Astrocyte (in vitro differentiated cells and primary cell): ENCODE measurements around the gene TSPAN4. TPM values are rescaled to one million over a fixed set of nuclear protein-coding genes. Genes with fewer than 3 reads are reported as not detected.

Experiments used
- DNase-seq: peaks from one replicate; pipeline ENCODE4 v3.0.0-alpha.2; 2010; ENCODE audit warnings: low read depth
- FAIRE-seq: peaks from 2 replicates; lab custom pipeline; 2011; peaks lifted over from hg19 to GRCh38; lab: Jason Lieb, UNC
- H2AFZ ChIP-seq: 2 replicates; pipeline ENCODE4 v1.6.0; 2012; ENCODE audit warnings: low read depth, low read length, inconsistent platforms
- H3K27ac ChIP-seq: 2 replicates; pipeline ENCODE4 v1.5.1; 2011; ENCODE audit warnings: low read depth, low read length, inconsistent platforms
- H3K27me3 ChIP-seq: 2 replicates; pipeline ENCODE4 v1.6.0; 2011; ENCODE audit warnings: low read length, inconsistent platforms; ENCODE audit not compliant: insufficient read depth
- H3K36me3 ChIP-seq: 2 replicates; pipeline ENCODE4 v1.5.1; 2011; ENCODE audit warnings: low read length, inconsistent platforms; ENCODE audit not compliant: insufficient read depth
- H3K4me1 ChIP-seq: 2 replicates; pipeline ENCODE4 v1.5.1; 2011; ENCODE audit warnings: low read length, inconsistent platforms; ENCODE audit not compliant: insufficient read depth
- H3K4me2 ChIP-seq: 2 replicates; pipeline ENCODE4 v1.6.0; 2012; ENCODE audit warnings: low read length, inconsistent platforms
- H3K4me3 ChIP-seq: 2 replicates; pipeline ENCODE4 v1.5.1; 2011; ENCODE audit warnings: low read depth, mild to moderate bottlenecking, low read length, inconsistent platforms; ENCODE audit not compliant: insufficient read depth
- H3K79me2 ChIP-seq: 2 replicates; pipeline ENCODE4 v1.6.0; 2012; ENCODE audit warnings: mild to moderate bottlenecking, low read length, inconsistent platforms; ENCODE audit not compliant: insufficient read depth
- H3K9ac ChIP-seq: 2 replicates; pipeline ENCODE4 v1.6.0; 2012; ENCODE audit warnings: mild to moderate bottlenecking, low read length, inconsistent platforms
- H3K9me3 ChIP-seq: 2 replicates; pipeline ENCODE4 v1.5.1; 2012; ENCODE audit warnings: low read depth, mild to moderate bottlenecking, low read length, inconsistent platforms; ENCODE audit not compliant: insufficient read depth
- H4K20me1 ChIP-seq: 2 replicates; pipeline ENCODE4 v1.6.0; 2012; ENCODE audit warnings: low read length, inconsistent platforms; ENCODE audit not compliant: insufficient read depth
- H3K27ac Mint-ChIP-seq: one replicate; pipeline ENCODE4 v1.8.0; 2021; ENCODE audit warnings: mild to moderate bottlenecking, mixed read lengths; ENCODE audit not compliant: unreplicated experiment
- H3K27me3 Mint-ChIP-seq: one replicate; pipeline ENCODE4 v1.8.0; 2021; ENCODE audit warnings: low read depth, mixed read lengths; ENCODE audit not compliant: unreplicated experiment
- H3K36me3 Mint-ChIP-seq: one replicate; pipeline ENCODE4 v1.8.0; 2021; ENCODE audit warnings: low read depth, mixed read lengths; ENCODE audit not compliant: unreplicated experiment
- H3K4me1 Mint-ChIP-seq: one replicate; pipeline ENCODE4 v1.8.0; 2021; ENCODE audit warnings: low read depth, mixed read lengths; ENCODE audit not compliant: unreplicated experiment
- H3K4me3 Mint-ChIP-seq: one replicate; pipeline ENCODE4 v1.8.0; 2021; ENCODE audit warnings: mild to moderate bottlenecking, moderate library complexity, mixed read lengths; ENCODE audit not compliant: unreplicated experiment
- H3K9me3 Mint-ChIP-seq: one replicate; pipeline ENCODE4 v1.8.0; 2021; ENCODE audit warnings: mild to moderate bottlenecking, mixed read lengths; ENCODE audit not compliant: unreplicated experiment
- EZH2 ChIP-seq: IDR thresholded peaks from 2 replicates; pipeline ENCODE4 v1.6.1; 2012; ENCODE audit warnings: mild to moderate bottlenecking, low read length, inconsistent platforms; ENCODE audit not compliant: insufficient read depth
- total RNA-seq: library from RNA; stranded (reverse); gene quantifications from 2 replicates; pipeline ENCODE4 v1.2.1, GENCODE V29; 2021
- TF ChIP-seq, protein P1 (sequence below): IDR thresholded peaks from 2 replicates; pipeline ENCODE4 v1.5.1; 2011; ENCODE audit warnings: low read depth, mild to moderate bottlenecking, inconsistent platforms, low read length, moderate library complexity; ENCODE audit not compliant: insufficient read depth

Gene TSPAN4
- total RNA-seq, 1 donor from 2014 or later, result 69.5 TPM

DNA sequence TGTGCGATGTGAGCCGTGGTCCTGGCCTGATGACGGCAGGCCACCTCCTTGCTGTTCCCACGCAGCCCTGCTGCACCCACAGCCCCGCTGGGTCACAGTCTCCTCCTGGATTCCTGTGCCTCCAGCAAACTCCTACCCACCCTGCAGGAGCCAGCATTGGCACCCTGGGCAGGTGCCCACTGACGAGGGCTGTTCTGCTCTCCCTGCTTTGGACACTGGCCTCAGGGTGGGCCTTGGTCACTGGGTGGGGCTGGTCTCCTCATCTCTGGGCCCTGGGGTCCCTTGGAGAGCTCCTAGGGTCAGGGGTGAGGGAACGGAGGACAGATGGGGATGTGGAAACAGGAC lies 12.7 kb downstream of the TSPAN4 start:
- Histone ChIP-seq H3K9ac (no peak overlapping the region), H2AFZ (no peak overlapping the region), H3K4me1 (peaks cover 8% of the 10 kb centered on the region), H3K4me2 (no peak overlapping the region), H3K9me3 (no peaks in the 10 kb centered on the region), H3K27me3 (no peaks in the 10 kb centered on the region), H3K4me3 (no peak overlapping the region), H3K36me3 (no peaks in the 10 kb centered on the region), H4K20me1 (peaks cover 91% of the 10 kb centered on the region), H3K27ac (no peak overlapping the region), H3K79me2 (peaks cover 6% of the 10 kb centered on the region)
- no peak overlapping the region for H3K27ac Mint-ChIP-seq
- FAIRE-seq, result no peak
- H3K27me3 Mint-ChIP-seq, result no peaks in the 10 kb centered on the region
- DNase-seq, result no peak
- H3K9me3 Mint-ChIP-seq, result no peaks in the 10 kb centered on the region
- peaks cover 1% of the 10 kb centered on the region for H3K4me1 Mint-ChIP-seq
- H3K36me3 Mint-ChIP-seq, result peaks cover 2% of the 10 kb centered on the region
- TF ChIP-seq, protein P1, sequence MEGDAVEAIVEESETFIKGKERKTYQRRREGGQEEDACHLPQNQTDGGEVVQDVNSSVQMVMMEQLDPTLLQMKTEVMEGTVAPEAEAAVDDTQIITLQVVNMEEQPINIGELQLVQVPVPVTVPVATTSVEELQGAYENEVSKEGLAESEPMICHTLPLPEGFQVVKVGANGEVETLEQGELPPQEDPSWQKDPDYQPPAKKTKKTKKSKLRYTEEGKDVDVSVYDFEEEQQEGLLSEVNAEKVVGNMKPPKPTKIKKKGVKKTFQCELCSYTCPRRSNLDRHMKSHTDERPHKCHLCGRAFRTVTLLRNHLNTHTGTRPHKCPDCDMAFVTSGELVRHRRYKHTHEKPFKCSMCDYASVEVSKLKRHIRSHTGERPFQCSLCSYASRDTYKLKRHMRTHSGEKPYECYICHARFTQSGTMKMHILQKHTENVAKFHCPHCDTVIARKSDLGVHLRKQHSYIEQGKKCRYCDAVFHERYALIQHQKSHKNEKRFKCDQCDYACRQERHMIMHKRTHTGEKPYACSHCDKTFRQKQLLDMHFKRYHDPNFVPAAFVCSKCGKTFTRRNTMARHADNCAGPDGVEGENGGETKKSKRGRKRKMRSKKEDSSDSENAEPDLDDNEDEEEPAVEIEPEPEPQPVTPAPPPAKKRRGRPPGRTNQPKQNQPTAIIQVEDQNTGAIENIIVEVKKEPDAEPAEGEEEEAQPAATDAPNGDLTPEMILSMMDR, result no peak
- no peak for TF ChIP-seq EZH2
- H3K4me3 Mint-ChIP-seq, result no peak overlapping the region

DNA sequence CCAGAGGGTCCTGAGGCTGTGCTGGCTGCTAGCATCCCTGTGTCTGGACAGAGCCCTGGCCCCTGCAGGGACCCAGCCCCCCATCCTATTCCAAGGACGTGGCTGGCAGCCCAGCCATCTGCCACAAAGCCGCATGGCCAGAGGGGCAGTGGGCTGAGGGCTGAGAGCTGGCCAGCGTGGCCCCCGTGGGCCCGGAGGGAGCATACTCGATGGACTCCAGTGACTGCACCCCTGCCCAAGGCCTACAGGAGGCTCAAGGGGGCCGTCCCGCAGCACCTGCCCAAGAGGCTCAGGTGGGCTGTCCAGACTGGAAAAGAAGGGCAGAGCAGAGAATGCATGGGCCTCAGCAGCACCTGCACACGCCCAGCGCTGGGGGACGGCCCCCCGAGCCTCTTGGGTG lies 13.1 kb downstream of the TSPAN4 start:
- H3K36me3 Mint-ChIP-seq, result peaks cover 2% of the 10 kb centered on the region
- Histone ChIP-seq H3K9ac (no peak overlapping the region), H3K4me2 (no peak overlapping the region), H3K4me3 (no peak overlapping the region), H3K4me1 (peaks cover 8% of the 10 kb centered on the region), H3K79me2 (peaks cover 5% of the 10 kb centered on the region), H3K9me3 (no peaks in the 10 kb centered on the region), H2AFZ (no peak overlapping the region), H4K20me1 (peaks cover 88% of the 10 kb centered on the region), H3K36me3 (no peaks in the 10 kb centered on the region), H3K27ac (no peak overlapping the region), H3K27me3 (no peaks in the 10 kb centered on the region)
- no peaks in the 10 kb centered on the region for H3K9me3 Mint-ChIP-seq
- no peak overlapping the region for H3K4me3 Mint-ChIP-seq
- FAIRE-seq, result no peak
- H3K27ac Mint-ChIP-seq, result no peak overlapping the region
- TF ChIP-seq, protein P1, result no peak
- no peak for TF ChIP-seq EZH2
- no peak for DNase-seq
- H3K4me1 Mint-ChIP-seq, result peaks cover 3% of the 10 kb centered on the region
- H3K27me3 Mint-ChIP-seq, result no peaks in the 10 kb centered on the region

DNA sequence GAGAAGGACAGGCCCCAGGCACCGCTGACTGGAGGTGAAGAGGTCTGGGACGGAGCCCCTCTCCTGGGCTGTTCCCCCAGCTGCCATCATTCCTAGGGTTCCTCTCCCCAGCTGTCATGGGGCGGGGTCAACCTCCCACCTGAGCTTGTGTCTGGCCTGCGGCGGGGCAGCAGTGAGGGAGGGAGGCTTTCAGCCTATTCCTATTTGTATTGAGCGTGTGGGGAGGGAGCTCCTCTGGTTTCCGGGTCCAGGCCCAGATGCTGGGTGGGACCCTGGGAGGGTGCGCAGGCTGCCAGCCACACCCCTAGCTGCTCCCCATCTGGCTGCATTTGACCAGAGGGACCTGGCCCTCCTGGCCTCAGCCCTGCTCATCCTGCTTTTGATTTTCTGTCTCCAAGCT lies 13.7 kb downstream of the TSPAN4 start:
- Histone ChIP-seq H3K4me1 (peaks cover 8% of the 10 kb centered on the region), H3K27me3 (no peaks in the 10 kb centered on the region), H3K79me2 (no peaks in the 10 kb centered on the region), H4K20me1 (peaks cover 82% of the 10 kb centered on the region), H2AFZ (no peak overlapping the region), H3K27ac (no peak overlapping the region), H3K4me2 (no peak overlapping the region), H3K36me3 (no peaks in the 10 kb centered on the region), H3K4me3 (no peak overlapping the region), H3K9me3 (no peaks in the 10 kb centered on the region), H3K9ac (no peak overlapping the region)
- no peak overlapping the region for H3K27ac Mint-ChIP-seq
- H3K9me3 Mint-ChIP-seq, result no peaks in the 10 kb centered on the region
- no peaks in the 10 kb centered on the region for H3K27me3 Mint-ChIP-seq
- FAIRE-seq (no peak), DNase-seq (no peak)
- H3K36me3 Mint-ChIP-seq, result peaks cover 2% of the 10 kb centered on the region
- no peak for TF ChIP-seq EZH2
- TF ChIP-seq, protein P1, result no peak
- H3K4me1 Mint-ChIP-seq, result peaks cover 3% of the 10 kb centered on the region
- no peak overlapping the region for H3K4me3 Mint-ChIP-seq
